Muscle layer of duodenum (tissue), 2 donors: ENCODE measurements around the gene PLA2G2A.
"Not testable (repeated sequence)": the region's sequence is repeated elsewhere in the genome, so short reads cannot be mapped to it uniquely, and the experiment has no call there.

ENCODE experiments used
- H3K27ac ChIP-seq: one replicate; pipeline ENCODE4 v1.7.0; 2013; ENCODE audit warnings: mild to moderate bottlenecking, low read length
- H3K27me3 ChIP-seq: one replicate; pipeline ENCODE4 v1.7.0; 2013; ENCODE audit warnings: low read depth, mild to moderate bottlenecking, control low read depth, low read length
- H3K36me3 ChIP-seq, 2 donors: one replicate each; pipeline ENCODE4 v1.7.0; 2013; ENCODE audit warnings: low read length in 2 of 2, control low read depth in 1 of 2, mild to moderate bottlenecking in 1 of 2; ENCODE audit not compliant: insufficient read depth in 2 of 2, control insufficient read depth in 1 of 2
- H3K4me1 ChIP-seq, 2 donors: one replicate each; pipeline ENCODE4 v1.7.0; 2013; ENCODE audit warnings: low read length in 2 of 2, mild to moderate bottlenecking in 2 of 2, control low read depth in 1 of 2, moderate library complexity in 1 of 2; ENCODE audit not compliant: insufficient read depth in 2 of 2, control insufficient read depth in 1 of 2
- H3K4me3 ChIP-seq, 2 donors: one replicate each; pipeline ENCODE4 v1.7.0; 2013; ENCODE audit warnings: low read length in 2 of 2, low read depth in 1 of 2, mild to moderate bottlenecking in 1 of 2
- H3K9me3 ChIP-seq, 2 donors: one replicate each; pipeline ENCODE4 v1.7.0; 2013; ENCODE audit warnings: low read length in 2 of 2, control low read depth in 1 of 2, mild to moderate bottlenecking in 1 of 2; ENCODE audit not compliant: control insufficient read depth in 1 of 2
- donor health status: healthy.

Gene PLA2G2A

GRCh38 chr1:19946331-19946751 lies 33.1 kb downstream of the PLA2G2A start:
- H3K4me3 ChIP-seq: no peak overlapping the region
- no peaks in the 10 kb centered on the region for H3K36me3 ChIP-seq
- H3K9me3 ChIP-seq: no peaks in the 10 kb centered on the region
- no peak overlapping the region for H3K27ac ChIP-seq
- H3K4me1 ChIP-seq: no peaks in the 10 kb centered on the region
- peaks cover 3% of the 10 kb centered on the region for H3K27me3 ChIP-seq

- Histone ChIP-seq H3K9me3 (no peaks in the 10 kb centered on the region), H3K4me3 (no peak overlapping the region), H3K27ac (no peak overlapping the region), H3K36me3 (no peaks in the 10 kb centered on the region), H3K4me1 (no peaks in the 10 kb centered on the region), H3K27me3 (peaks cover 3% of the 10 kb centered on the region)
Observed at GRCh38 chr1:19945914-19946313, 33.5 kb downstream of the PLA2G2A start.

GRCh38 chr1:19942657-19943056 lies 36.8 kb downstream of the PLA2G2A start:
- H3K27me3 ChIP-seq: peaks cover 3% of the 10 kb centered on the region
- H3K36me3 ChIP-seq: no peaks in the 10 kb centered on the region
- H3K27ac ChIP-seq: no peak overlapping the region
- no peaks in the 10 kb centered on the region for H3K9me3 ChIP-seq
- no peaks in the 10 kb centered on the region for H3K4me1 ChIP-seq
- H3K4me3 ChIP-seq: no peak overlapping the region

GRCh38 chr1:19942088-19942487 lies 37.3 kb downstream of the PLA2G2A start:
- Histone ChIP-seq H3K4me1 (no peaks in the 10 kb centered on the region), H3K4me3 (no peak overlapping the region), H3K27ac (no peak overlapping the region), H3K36me3 (no peaks in the 10 kb centered on the region), H3K27me3 (peaks cover 3% of the 10 kb centered on the region), H3K9me3 (no peaks in the 10 kb centered on the region)

GRCh38 chr1:19941206-19941568 lies 38.2 kb downstream of the PLA2G2A start:
- no peaks in the 10 kb centered on the region for H3K9me3 ChIP-seq
- H3K4me1 ChIP-seq: no peaks in the 10 kb centered on the region
- H3K27me3 ChIP-seq: no peaks in the 10 kb centered on the region
- no peak overlapping the region for H3K4me3 ChIP-seq
- no peaks in the 10 kb centered on the region for H3K36me3 ChIP-seq
- no peak overlapping the region for H3K27ac ChIP-seq

GRCh38 chr1:19940486-19941205 lies 38.8 kb downstream of the PLA2G2A start:
- no peaks in the 10 kb centered on the region for H3K9me3 ChIP-seq
- H3K36me3 ChIP-seq: no peaks in the 10 kb centered on the region
- no peaks in the 10 kb centered on the region for H3K4me1 ChIP-seq
- H3K4me3 ChIP-seq: no peak overlapping the region
- H3K27ac ChIP-seq: no peak overlapping the region
- H3K27me3 ChIP-seq: no peaks in the 10 kb centered on the region

- Histone ChIP-seq H3K4me1 (no peaks in the 10 kb centered on the region), H3K36me3 (no peaks in the 10 kb centered on the region), H3K27me3 (no peaks in the 10 kb centered on the region), H3K9me3 (no peaks in the 10 kb centered on the region), H3K4me3 (no peak overlapping the region), H3K27ac (no peak overlapping the region)
Observed at GRCh38 chr1:19938472-19938871, 40.9 kb downstream of the PLA2G2A start.

GRCh38 chr1:19936061-19936750 lies 43.2 kb downstream of the PLA2G2A start:
- Histone ChIP-seq H3K4me3 (no peak overlapping the region), H3K4me1 (no peaks in the 10 kb centered on the region), H3K27me3 (no peaks in the 10 kb centered on the region), H3K27ac (no peak overlapping the region), H3K36me3 (no peaks in the 10 kb centered on the region), H3K9me3 (peaks cover 12 to 17% of the 10 kb centered on the region in 2 donors)

GRCh38 chr1:19934336-19934735 lies 45.1 kb downstream of the PLA2G2A start:
- Histone ChIP-seq H3K27me3 (no peaks in the 10 kb centered on the region), H3K4me3 (no peak overlapping the region), H3K4me1 (no peaks in the 10 kb centered on the region), H3K36me3 (no peaks in the 10 kb centered on the region), H3K9me3 (peaks cover 20 to 24% of the 10 kb centered on the region in 2 donors), H3K27ac (no peak overlapping the region)

GRCh38 chr1:19932866-19933265 lies 46.6 kb downstream of the PLA2G2A start:
- Histone ChIP-seq H3K36me3 (no peaks in the 10 kb centered on the region), H3K4me3 (no peak overlapping the region), H3K27ac (no peak overlapping the region), H3K4me1 (no peaks in the 10 kb centered on the region), H3K27me3 (no peaks in the 10 kb centered on the region), H3K9me3 (peaks cover 20 to 24% of the 10 kb centered on the region in 2 donors)

- H3K4me3 ChIP-seq, H3K4me1 ChIP-seq, H3K27ac ChIP-seq, H3K36me3 ChIP-seq, H3K27me3 ChIP-seq: not testable (repeated sequence)
- peaks cover 15 to 16% of the 10 kb centered on the region in 2 donors for H3K9me3 ChIP-seq
Observed at GRCh38 chr1:19927130-19927421, 52.3 kb downstream of the PLA2G2A start.
